Activated CD4-positive, alpha-beta memory T cell treated with anti-CD3 and anti-CD28 coated beads, Interleukin-2, amount 10 ng/mL, durations not matched to agents 7 days and 5 days (primary cell): Measurements from ENCODE around the gene CNTROB. TPM values are rescaled to one million over a fixed set of nuclear protein-coding genes. Genes with fewer than 3 reads are reported as not detected.
"Not testable (repeated sequence)": the region's sequence is repeated elsewhere in the genome, so short reads cannot be mapped to it uniquely, and the experiment has no call there.

Experiments
- CTCF ChIA-PET: fragments of 350-600 bp; sonication (Branson Sonifier 250); formaldehyde crosslinking; loops from one replicate; lab custom pipeline; 2021; ENCODE audit warnings: antibody characterized with exemption, inconsistent platforms; lab: Charles Lee
- POLR2A ChIA-PET: fragments of 350-600 bp; sonication (Branson Sonifier 250); formaldehyde crosslinking; loops from one replicate; lab custom pipeline; 2021; ENCODE audit warnings: antibody characterized with exemption; lab: Charles Lee
- DNase-seq: peaks from one replicate; pipeline ENCODE4 v3.0.0-alpha.2; 2020
- H3K27ac Mint-ChIP-seq: one replicate; pipeline ENCODE4 v1.8.0; 2021; ENCODE audit warnings: mild to moderate bottlenecking, mixed read lengths
- H3K27me3 Mint-ChIP-seq: one replicate; pipeline ENCODE4 v1.8.0; 2021; ENCODE audit warnings: mixed read lengths
- H3K36me3 Mint-ChIP-seq: one replicate; pipeline ENCODE4 v1.8.0; 2021; ENCODE audit warnings: low read depth, mixed read lengths
- H3K4me1 Mint-ChIP-seq: one replicate; pipeline ENCODE4 v1.8.0; 2021; ENCODE audit warnings: mixed read lengths
- H3K4me3 Mint-ChIP-seq: one replicate; pipeline ENCODE4 v1.8.0; 2021; ENCODE audit warnings: mild to moderate bottlenecking, mixed read lengths
- H3K9me3 Mint-ChIP-seq: one replicate; pipeline ENCODE4 v1.8.0; 2021; ENCODE audit warnings: mixed read lengths
- total RNA-seq, 2 experiments: library from RNA; stranded (reverse); gene quantifications; one replicate each; pipeline ENCODE4 v1.2.3, GENCODE V29; 2021

Gene CNTROB
- total RNA-seq, 2 experiments from 2014 or later: 58.8 to 64.6 TPM

GRCh38 chr17:7951143-7951792 lies 19.3 kb downstream of the CNTROB start:
- peaks cover 47% of the 10 kb centered on the region for H3K4me1 Mint-ChIP-seq
- no peaks in the 10 kb centered on the region for H3K9me3 Mint-ChIP-seq
- H3K4me3 Mint-ChIP-seq: peak overlapping the region; percentile 15
- H3K36me3 Mint-ChIP-seq: peaks cover 45% of the 10 kb centered on the region
- H3K27me3 Mint-ChIP-seq: no peaks in the 10 kb centered on the region
- CTCF ChIA-PET: interaction anchor here (0.7 to 0.9 kb wide), 2 partner anchors 30 to 38 kb away, joined by 3 read pairs; no protein-coding TSS in a partner anchor
- DNase-seq: peak; percentile 67
- peak overlapping the region; percentile 91 for H3K27ac Mint-ChIP-seq
- POLR2A ChIA-PET: interaction anchor here (1.1 to 5.4 kb wide), 5 partner anchors 18 to 38 kb away, joined by 3 to 50 read pairs (median 4); partner anchors contain the start of genes CNTROB and TRAPPC1

GRCh38 chr17:7953266-7953665 lies 21.3 kb downstream of the CNTROB start:
- H3K36me3 Mint-ChIP-seq: peaks cover 28% of the 10 kb centered on the region
- not testable (repeated sequence) for H3K9me3 Mint-ChIP-seq, H3K27ac Mint-ChIP-seq, H3K4me3 Mint-ChIP-seq, DNase-seq, H3K27me3 Mint-ChIP-seq
- ChIA-PET CTCF (interaction anchor here (0.6 to 2.1 kb wide), 2 partner anchors 37 to 76 kb away, joined by 3 to 10 read pairs; no protein-coding TSS in a partner anchor), POLR2A (interaction anchor here (1.6 to 5.4 kb wide), 2 partner anchors 9 to 20 kb away, joined by 4 to 50 read pairs; partner anchors contain the start of genes CNTROB and TRAPPC1)
- peaks cover 43% of the 10 kb centered on the region for H3K4me1 Mint-ChIP-seq

GRCh38 chr17:7955414-7956227 lies 23.6 kb downstream of the CNTROB start:
- peaks cover 10% of the 10 kb centered on the region for H3K27me3 Mint-ChIP-seq
- H3K4me1 Mint-ChIP-seq: peaks cover 34% of the 10 kb centered on the region
- ChIA-PET CTCF (interaction anchor here (0.8 to 1.6 kb wide), 3 partner anchors 8 to 23 kb away, joined by 3 to 4 read pairs (median 4); partner anchors contain the start of gene CNTROB), POLR2A (interaction anchor here (0.8 to 5.4 kb wide), 3 partner anchors 7 to 23 kb away, joined by 3 to 50 read pairs (median 3); partner anchors contain the start of genes CNTROB and TRAPPC1)
- DNase-seq: no peak
- H3K9me3 Mint-ChIP-seq: no peaks in the 10 kb centered on the region
- peaks cover 4% of the 10 kb centered on the region for H3K36me3 Mint-ChIP-seq
- peak overlapping the region; percentile 24 for H3K4me3 Mint-ChIP-seq
- H3K27ac Mint-ChIP-seq: peak overlapping the region; percentile 56

GRCh38 chr17:7956228-7956965 lies 24.4 kb downstream of the CNTROB start:
- no peak for DNase-seq
- Mint-ChIP-seq H3K27ac (peak overlapping the region; percentile 45), H3K4me1 (peaks cover 27% of the 10 kb centered on the region), H3K36me3 (peaks cover 2% of the 10 kb centered on the region), H3K27me3 (peaks cover 12% of the 10 kb centered on the region), H3K9me3 (no peaks in the 10 kb centered on the region), H3K4me3 (no peak overlapping the region)
- POLR2A ChIA-PET: interaction anchor here (0.8 kb wide), 1 partner anchor 24 kb away, joined by 3 read pairs; the partner anchor contains the start of gene CNTROB
- CTCF ChIA-PET: interaction anchor here (0.8 to 1.6 kb wide), 3 partner anchors 9 to 24 kb away, joined by 3 to 4 read pairs (median 4); partner anchors contain the start of gene CNTROB

DNA sequence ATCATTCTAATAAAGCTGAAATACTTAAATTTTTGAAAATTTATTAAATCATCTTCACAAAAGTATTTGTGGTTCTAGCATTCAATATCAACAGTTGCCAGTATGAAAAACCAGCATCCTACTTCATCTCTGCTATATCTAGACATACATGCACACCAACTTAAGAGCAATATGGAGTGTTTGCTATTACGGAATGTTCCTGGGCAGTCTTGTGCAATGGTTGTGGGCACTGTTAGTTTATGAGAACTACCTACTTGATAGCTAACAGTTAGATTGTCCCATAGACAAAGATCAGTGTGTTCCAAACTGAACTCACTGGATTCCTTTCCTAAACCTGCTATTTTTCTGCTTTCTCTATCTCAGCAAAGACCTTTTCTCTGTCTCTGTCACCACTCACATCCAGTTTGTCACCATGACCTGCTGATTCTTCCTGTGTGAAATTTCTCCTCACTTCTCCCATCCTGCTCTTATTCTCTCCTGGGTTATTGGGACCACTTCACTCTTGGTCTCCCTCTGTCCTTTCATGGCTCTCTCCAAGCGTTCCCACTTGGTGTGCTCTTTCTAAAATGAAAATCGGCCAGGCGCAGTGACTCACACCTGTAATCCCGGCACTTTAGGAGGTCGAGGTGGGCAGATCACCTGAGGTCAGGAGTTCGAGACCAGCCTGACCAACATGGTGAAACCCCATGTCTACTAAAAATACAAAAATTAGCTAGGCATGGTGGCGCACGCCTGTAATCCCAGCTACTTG lies 27.7 kb downstream of the CNTROB start:
- Mint-ChIP-seq H3K27ac (no peak overlapping the region), H3K9me3 (no peaks in the 10 kb centered on the region), H3K4me1 (peaks cover 7% of the 10 kb centered on the region), H3K27me3 (peaks cover 17% of the 10 kb centered on the region), H3K4me3 (no peak overlapping the region), H3K36me3 (no peaks in the 10 kb centered on the region)
- DNase-seq: no peak
- CTCF ChIA-PET: no interaction called here
- POLR2A ChIA-PET: no interaction called here

- peaks cover 17% of the 10 kb centered on the region for H3K27me3 Mint-ChIP-seq
- POLR2A ChIA-PET: no interaction called here
- H3K9me3 Mint-ChIP-seq: no peaks in the 10 kb centered on the region
- no peak overlapping the region for H3K4me3 Mint-ChIP-seq
- H3K4me1 Mint-ChIP-seq: no peaks in the 10 kb centered on the region
- H3K36me3 Mint-ChIP-seq: no peaks in the 10 kb centered on the region
- CTCF ChIA-PET: interaction anchor here (1.1 to 2.0 kb wide), 2 partner anchors 10 to 29 kb away, joined by 4 to 7 read pairs; no protein-coding TSS in a partner anchor
- H3K27ac Mint-ChIP-seq: no peak overlapping the region
- DNase-seq: no peak
These were observed 29.4 kb downstream of the CNTROB start for GRCh38 chr17:7961421-7961820.

GRCh38 chr17:7967751-7968150 lies 35.7 kb downstream of the CNTROB start:
- Mint-ChIP-seq H3K27ac (no peak overlapping the region), H3K9me3 (no peaks in the 10 kb centered on the region), H3K27me3 (peaks cover 4% of the 10 kb centered on the region), H3K4me1 (no peaks in the 10 kb centered on the region), H3K36me3 (no peaks in the 10 kb centered on the region), H3K4me3 (no peak overlapping the region)
- no peak for DNase-seq
- ChIA-PET POLR2A (no interaction called here), CTCF (no interaction called here)

- Mint-ChIP-seq H3K4me3 (no peak overlapping the region), H3K4me1 (no peaks in the 10 kb centered on the region), H3K36me3 (peaks cover under 1% of the 10 kb centered on the region), H3K27me3 (peaks cover 5% of the 10 kb centered on the region), H3K9me3 (peaks cover under 1% of the 10 kb centered on the region), H3K27ac (no peak overlapping the region)
- no peak for DNase-seq
- CTCF ChIA-PET: interaction anchor here (0.6 kb wide), 1 partner anchor 957 kb away, joined by 4 read pairs; no protein-coding TSS in a partner anchor
- POLR2A ChIA-PET: no interaction called here
These were observed 37.4 kb downstream of the CNTROB start for GRCh38 chr17:7969433-7969832.

GRCh38 chr17:7971651-7972050 lies 39.6 kb downstream of the CNTROB start:
- no peak for DNase-seq
- POLR2A ChIA-PET: interaction anchor here (1.3 kb wide), 1 partner anchor 56 kb away, joined by 4 read pairs; no protein-coding TSS in a partner anchor
- H3K4me3 Mint-ChIP-seq: no peak overlapping the region
- peaks cover 13% of the 10 kb centered on the region for H3K36me3 Mint-ChIP-seq
- H3K27me3 Mint-ChIP-seq: peaks cover 15% of the 10 kb centered on the region
- no peaks in the 10 kb centered on the region for H3K4me1 Mint-ChIP-seq
- H3K9me3 Mint-ChIP-seq: peaks cover 13% of the 10 kb centered on the region
- CTCF ChIA-PET: interaction anchor here (0.8 to 1.8 kb wide), 5 partner anchors 10 to 40 kb away, joined by 3 to 7 read pairs (median 4); partner anchors contain the start of genes CNTROB and TRAPPC1
- no peak overlapping the region for H3K27ac Mint-ChIP-seq

DNA sequence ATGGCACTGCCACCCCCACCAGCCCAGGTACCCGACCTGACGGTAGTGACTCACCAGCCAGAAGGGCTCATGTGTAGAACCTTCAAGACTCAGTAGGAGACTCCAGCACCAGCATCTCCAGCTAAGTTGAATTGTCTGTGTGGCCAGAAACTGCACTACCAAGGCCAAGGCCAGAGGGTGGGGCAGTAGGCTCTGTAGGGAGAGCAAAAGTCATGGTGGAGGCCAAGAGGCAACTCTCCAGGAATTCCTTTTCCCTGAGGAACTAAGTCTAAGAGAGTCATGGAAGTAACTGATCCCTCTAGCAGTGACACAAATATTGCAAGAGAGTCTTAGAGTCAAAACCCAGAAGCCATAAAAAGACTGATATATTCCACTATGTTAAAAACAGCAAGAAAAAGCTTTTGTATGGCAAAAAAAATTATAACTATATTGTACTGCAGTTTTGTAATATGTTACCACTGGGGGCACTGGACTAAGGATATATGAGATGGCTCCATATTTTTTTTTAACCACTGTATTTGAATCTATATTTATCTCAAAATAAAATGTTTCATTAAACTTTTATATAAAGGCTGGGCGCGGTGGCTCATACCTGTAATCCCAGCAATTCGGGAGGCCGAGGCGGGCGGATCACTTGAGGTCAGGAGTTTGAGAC lies 40.3 kb downstream of the CNTROB start:
- H3K27ac Mint-ChIP-seq: no peak overlapping the region
- no peaks in the 10 kb centered on the region for H3K4me1 Mint-ChIP-seq
- ChIA-PET POLR2A (no interaction called here), CTCF (interaction anchor here (0.6 to 2.3 kb wide), 5 partner anchors 17 to 288 kb away, joined by 3 to 8 read pairs (median 4); partner anchors contain the start of genes CNTROB and TRAPPC1)
- DNase-seq: no peak
- H3K4me3 Mint-ChIP-seq: no peak overlapping the region
- peaks cover 17% of the 10 kb centered on the region for H3K36me3 Mint-ChIP-seq
- peaks cover 19% of the 10 kb centered on the region for H3K9me3 Mint-ChIP-seq
- H3K27me3 Mint-ChIP-seq: peaks cover 17% of the 10 kb centered on the region

DNA sequence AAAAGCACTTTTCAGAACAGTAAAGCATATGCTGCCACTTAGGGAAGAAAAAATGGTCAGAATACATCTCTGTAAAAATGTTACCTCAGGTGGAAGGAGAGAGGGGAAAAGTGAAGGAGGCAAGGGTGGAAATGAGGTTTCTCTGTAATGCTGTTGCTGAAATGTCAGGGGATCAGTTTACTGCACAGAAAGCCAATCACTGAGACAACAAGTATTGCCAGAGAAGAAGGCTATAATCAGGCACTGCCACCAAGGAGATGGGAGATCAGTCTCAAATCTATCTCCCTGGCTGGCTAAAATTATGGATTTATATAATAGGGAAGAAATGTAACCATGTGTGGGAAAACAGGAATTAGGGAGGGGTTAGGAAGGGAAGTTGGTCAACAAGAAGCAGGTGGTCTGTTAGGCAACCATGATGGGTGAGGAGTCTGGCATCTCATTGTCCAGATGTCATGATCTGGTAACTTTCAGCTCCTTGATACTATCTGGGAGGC lies 42.7 kb downstream of the CNTROB start:
- H3K36me3 Mint-ChIP-seq: peaks cover 20% of the 10 kb centered on the region
- no peak overlapping the region for H3K4me3 Mint-ChIP-seq
- no peak for DNase-seq
- POLR2A ChIA-PET: interaction anchor here (0.9 to 1.2 kb wide), 2 partner anchors 23 to 42 kb away, joined by 3 read pairs; no protein-coding TSS in a partner anchor
- CTCF ChIA-PET: interaction anchor here (0.6 kb wide), 1 partner anchor 109 kb away, joined by 3 read pairs; no protein-coding TSS in a partner anchor
- H3K27me3 Mint-ChIP-seq: peaks cover 20% of the 10 kb centered on the region
- peaks cover 19% of the 10 kb centered on the region for H3K9me3 Mint-ChIP-seq
- H3K27ac Mint-ChIP-seq: no peak overlapping the region
- H3K4me1 Mint-ChIP-seq: peaks cover 4% of the 10 kb centered on the region
